ENCODE measurements around the gene DIRAS2. TPM values are rescaled to one million over a fixed set of nuclear protein-coding genes. Genes with fewer than 3 reads are reported as not detected.
"Not testable (repeated sequence)": the region's sequence is repeated elsewhere in the genome, so short reads cannot be mapped to it uniquely, and the experiment has no call there.

DIRAS2 gene, protein sequence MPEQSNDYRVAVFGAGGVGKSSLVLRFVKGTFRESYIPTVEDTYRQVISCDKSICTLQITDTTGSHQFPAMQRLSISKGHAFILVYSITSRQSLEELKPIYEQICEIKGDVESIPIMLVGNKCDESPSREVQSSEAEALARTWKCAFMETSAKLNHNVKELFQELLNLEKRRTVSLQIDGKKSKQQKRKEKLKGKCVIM
- total RNA-seq (2014; rRNA removed; shearing (Covaris generic)): 0.27 and 0.57 TPM in 2 replicates

DNA sequence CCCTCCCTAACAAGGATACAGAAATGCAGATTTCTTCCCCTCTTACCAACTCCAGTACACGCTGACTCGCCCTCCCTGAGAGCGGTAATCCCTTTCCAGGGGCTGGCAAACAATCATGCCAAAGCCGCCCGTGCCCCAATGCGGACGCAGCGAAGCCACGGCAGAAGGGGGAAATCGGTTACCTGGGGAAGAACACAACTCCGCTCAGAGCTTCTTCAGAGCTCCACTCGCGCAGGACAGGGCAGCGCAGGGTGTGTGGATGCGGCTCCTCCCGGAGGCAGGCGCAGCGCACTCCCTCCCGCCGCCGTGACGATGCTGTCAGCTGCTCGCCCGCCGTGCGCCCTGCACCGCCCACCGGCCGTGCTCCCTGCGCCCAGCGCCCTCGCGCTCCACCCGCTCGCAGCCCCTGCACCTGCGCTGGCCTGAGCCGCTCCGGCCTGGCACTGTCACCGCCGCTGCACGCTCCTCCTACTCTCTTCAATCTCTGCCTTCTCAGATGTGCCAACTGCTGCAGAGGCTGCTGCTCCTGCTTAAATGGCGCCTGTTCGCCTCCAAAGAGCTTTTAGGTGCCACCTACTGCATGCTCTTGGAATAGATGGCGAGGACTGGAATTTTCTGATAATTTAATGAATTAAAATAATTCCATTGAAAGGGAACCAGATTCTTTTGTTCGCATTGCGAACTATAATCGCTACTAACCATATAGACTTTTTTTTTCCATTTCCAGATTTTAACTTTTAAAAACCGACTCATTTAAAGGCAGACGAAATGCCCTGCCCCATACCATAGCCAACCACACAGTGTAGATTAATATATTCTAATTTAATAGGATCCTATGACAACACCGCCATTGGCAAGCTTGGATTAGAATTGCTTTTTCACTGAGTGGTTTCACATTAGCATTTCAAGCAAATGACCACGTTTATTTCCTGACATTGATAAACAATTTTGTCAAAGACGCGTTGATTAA, at the start of gene DIRAS2:
TSS of gene DIRAS2 (minus strand) at position 255 of the 970 bp plus-strand sequence. CDS start 28,997 bp downstream, outside the sequence.
- DNase-seq (ENCODE audit: low read depth): peak; percentile 79

DNA sequence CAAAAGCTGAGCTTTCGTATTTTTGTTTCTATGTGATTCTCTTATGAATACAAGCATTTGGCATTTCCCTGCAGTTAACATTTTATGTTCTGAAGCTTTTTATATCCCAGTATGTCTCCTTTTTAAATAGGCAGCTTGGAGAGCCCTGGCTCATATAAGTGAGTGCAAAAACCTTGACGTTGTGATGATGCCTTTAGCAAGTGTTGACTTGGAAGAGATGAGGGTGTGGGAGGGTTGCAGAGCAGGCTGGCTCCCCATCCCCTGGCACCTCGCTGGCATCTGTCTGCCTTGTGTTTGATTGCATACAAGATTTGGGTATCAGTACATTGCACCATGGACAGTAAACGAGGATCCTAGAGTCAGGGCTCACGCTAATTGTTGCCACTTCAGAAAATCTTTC, 42.1 kb upstream of the DIRAS2 start:
- no peak for DNase-seq (ENCODE audit: low read depth)

- DNase-seq (ENCODE audit: low read depth): no peak
Measured at GRCh38 chr9:90684106-90684505, 41.5 kb upstream of the DIRAS2 start.

DNA sequence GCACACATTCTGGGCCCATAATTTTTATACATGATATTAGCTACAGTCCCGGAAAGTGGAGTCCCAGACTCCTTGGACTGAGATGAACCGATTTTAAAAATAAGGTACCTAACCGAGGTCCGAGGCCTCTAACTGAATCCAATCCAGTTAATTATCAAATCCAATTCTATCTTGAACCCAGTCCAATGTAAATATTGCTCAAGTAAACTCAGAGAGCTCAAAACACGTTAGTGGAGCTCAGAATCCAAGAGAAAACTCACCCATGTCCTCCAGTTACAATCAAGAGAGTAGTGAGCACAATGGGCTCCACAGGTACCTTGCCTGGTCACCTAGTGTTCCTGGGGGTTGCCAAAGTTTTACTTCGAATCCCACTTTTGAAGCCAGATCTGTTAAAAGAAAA, 37.9 kb upstream of the DIRAS2 start:
- no peak for DNase-seq (ENCODE audit: low read depth)

GRCh38 chr9:90665072-90665471, 22.4 kb upstream of the DIRAS2 start:
- no peak for DNase-seq (ENCODE audit: low read depth)

- peak; percentile 63 for DNase-seq (ENCODE audit: low read depth)
Measured at GRCh38 chr9:90659650-90660364, 17.2 kb upstream of the DIRAS2 start.

DNA sequence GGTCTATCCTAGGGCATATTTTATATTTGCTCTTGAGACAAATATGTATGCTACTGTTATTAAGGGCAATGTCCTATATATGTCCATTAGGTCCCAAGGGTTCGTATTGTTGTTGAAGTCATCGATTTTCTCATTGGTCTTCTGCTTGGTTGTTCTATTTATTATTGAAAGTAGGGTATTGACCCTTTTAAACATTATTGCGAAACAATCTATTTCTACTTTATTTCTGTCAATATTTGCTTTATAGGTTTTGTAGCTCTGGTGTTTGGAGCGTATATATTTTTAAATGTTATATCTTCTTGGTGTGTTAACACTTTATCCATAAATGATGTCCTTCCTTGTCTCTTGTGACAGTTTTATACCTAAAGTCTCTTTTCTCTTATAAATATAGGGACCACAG, 16.2 kb upstream of the DIRAS2 start:
- DNase-seq (ENCODE audit: low read depth): no peak

DNA sequence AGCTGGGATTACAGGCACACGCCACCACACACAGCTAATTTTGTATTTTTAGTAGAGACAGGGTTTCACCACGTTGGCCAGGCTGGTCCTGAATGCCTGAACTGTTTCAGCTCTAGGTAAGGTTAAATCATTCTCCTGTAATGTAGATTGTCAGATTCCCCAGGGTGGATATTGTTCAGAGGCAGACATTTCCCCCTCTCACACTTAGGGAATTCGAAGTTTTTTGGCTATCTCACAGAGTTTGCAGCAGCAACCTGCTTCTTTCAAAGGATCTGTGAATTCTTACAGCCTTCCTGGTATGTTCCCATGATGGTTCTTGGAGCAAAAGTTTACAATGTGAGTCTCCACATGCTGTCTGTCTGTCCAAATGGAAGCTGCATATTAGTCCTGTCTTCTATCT, 15.6 kb upstream of the DIRAS2 start:
- DNase-seq (ENCODE audit: low read depth): no peak

DNA sequence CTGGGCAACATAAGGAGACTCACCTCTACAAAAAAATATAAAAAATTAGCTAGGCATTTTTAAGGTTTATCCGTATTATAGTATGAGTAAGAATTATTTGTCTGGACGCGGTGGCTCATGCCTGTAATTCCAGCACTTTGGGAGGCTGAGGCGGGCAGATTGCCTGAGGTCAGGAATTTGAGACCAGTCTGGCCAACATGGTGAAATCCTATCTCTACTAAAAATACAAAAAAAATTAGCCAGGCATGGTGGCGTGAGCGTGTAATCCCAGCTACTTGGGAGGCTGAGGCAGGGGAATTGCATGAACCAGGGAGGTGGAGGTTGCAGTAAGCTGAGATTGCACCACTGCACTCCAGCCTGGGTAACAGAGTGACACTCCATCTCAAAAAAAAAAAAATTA, 14.3 kb upstream of the DIRAS2 start:
- DNase-seq (ENCODE audit: low read depth): not testable (repeated sequence)

DNA sequence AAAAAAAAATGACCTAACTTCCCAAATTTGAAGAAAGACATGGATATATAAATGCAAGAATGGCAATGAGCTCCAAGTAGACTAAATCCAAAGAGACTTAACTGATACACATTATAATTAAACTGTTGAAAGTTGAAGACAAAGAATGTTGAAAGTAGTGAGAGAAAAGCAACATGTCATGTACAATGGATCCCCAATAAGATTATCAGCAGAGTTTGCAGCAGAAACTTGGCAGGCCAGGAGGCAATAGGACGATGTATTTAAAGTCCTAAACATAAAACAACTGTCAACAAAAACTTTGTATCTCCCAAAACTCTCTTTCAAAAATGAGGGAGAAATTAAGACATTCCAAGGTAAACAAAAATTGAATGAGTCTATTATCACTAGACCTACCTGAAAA, 8.6 kb upstream of the DIRAS2 start:
- DNase-seq (ENCODE audit: low read depth): no peak

DNA sequence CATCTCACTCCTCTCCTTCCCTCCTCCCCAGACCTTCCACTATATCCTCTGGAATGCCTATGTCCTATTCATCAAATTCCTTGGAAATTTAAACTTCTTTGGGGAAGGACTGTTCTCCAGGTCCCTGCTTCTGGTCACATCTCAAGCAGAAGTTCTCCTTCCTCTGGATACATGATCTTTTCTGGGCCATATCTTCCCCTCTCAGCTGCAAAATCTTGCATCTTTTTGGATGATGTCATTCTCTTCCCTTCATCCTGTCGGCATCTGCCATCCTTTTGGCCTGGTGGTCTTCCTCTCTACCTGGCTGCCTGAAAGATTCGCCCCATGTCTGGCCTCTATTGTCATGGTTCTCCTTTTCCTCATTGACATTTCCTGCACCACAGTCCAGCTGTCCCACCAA, 5.2 kb upstream of the DIRAS2 start:
- DNase-seq (ENCODE audit: low read depth): no peak

GRCh38 chr9:90645721-90646120, 3.1 kb upstream of the DIRAS2 start:
- no peak for DNase-seq (ENCODE audit: low read depth)

DNA sequence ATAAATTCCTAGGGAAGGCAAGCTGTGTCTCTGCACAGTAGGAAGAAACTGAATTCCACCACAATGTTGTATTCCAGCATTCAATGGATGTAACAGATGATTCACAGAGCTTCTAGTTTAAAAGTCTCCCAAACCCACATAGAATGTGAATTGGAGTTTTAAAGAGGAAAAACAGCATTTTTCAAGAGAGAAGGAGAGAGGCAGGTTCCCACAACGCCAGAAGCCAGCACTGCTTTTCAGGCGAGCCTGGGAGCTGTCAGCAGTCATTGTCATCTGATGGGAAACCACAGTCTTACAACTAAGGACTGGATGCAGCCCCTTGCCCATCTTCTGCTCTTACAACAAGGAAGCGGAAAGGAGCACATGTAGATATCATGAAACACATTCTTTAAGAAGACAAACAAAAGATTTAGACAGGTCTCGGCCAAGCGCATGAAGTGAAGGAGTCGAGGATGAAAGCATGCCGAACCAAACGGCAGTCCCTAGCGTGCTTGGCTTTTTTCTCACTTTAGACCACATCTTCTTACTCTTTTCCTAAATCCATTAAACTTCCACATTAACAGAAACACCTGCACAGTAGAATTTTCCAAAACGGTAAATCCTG, 638 bp downstream of the DIRAS2 start:
- DNase-seq (ENCODE audit: low read depth): no peak

DNA sequence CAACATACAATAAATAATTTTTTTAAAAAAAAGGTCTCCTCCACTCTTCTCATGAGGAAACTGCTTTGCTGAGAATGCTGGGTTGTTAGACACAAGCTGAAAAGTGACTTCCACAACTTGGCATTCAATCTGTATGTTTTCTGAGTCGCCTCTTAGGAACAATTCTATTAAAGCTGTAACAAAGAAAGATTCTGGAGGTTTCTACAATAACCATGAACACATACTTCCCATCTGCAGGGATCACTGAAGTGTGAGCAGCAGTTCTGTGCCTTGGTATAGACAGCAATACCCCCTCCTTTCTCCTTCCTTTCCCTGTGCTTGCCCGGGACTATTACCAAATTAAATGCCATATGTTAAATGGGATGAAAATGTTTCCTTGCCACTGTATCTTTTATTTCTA, 1.5 kb downstream of the DIRAS2 start:
- no peak for DNase-seq (ENCODE audit: low read depth)

DNA sequence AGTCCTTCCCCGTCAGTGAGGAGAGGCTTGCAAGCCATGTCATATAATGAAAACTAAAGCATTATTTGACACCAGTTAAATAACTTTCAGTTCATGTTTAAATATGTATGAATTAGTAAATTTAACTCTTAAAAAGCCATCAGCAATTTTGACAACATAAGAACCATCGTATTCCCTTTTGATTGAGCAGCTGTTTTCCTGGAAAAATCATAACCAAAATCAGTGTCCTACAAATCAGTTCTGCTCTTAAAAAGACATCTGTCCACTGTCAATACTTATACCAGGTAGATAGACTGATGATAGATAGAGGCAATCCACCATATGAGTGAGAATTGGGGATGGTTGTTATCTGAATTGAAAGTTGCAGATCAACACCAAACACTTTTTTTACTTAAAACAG, 2.3 kb downstream of the DIRAS2 start:
- no peak for DNase-seq (ENCODE audit: low read depth)

DNA sequence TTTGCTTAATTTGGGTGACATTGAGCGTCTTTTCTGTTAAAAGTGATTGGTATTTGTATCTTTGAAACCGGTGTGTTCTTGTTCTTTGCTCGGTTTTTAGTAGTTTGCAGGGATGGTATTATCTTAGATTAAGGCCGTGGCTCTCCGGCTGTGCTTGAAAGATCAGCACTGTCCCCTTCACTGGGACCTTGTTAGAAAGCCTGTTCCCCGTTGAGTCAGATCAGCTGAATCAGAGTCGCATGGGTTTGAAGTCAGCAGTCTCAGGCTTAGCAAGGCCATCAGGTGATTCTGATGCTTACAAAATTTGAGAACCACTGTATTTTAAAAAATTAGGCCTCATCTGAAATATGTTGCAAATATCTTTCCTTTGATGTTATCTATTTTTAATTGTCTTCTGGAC, 5.0 kb downstream of the DIRAS2 start:
- no peak for DNase-seq (ENCODE audit: low read depth)

- DNase-seq (ENCODE audit: low read depth): no peak
Measured at GRCh38 chr9:90632647-90633207, 9.9 kb downstream of the DIRAS2 start.

- DNase-seq (ENCODE audit: low read depth): no peak
Measured at GRCh38 chr9:90631964-90632363, 10.7 kb downstream of the DIRAS2 start.

- no peak for DNase-seq (ENCODE audit: low read depth)
Measured at GRCh38 chr9:90629991-90630390, 12.6 kb downstream of the DIRAS2 start.

DNA sequence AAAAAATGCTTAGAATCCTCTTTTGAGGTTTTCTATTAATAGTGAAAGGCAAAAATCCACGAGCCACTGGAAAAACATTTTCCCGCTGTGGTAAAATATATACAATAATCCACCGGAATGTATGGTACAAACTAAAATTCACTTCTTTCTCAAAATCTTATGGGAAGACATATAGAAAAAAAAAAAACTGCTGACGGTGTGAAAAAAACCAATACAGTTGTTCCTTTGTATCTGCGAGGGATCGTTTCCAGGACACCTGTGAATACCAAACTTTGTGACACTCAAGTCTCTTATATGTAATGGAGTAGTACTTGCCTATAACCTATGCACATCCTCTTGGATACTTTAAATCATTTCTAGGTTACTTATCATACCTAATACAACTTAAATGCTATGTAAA, 13.3 kb downstream of the DIRAS2 start:
- no peak for DNase-seq (ENCODE audit: low read depth)

DNA sequence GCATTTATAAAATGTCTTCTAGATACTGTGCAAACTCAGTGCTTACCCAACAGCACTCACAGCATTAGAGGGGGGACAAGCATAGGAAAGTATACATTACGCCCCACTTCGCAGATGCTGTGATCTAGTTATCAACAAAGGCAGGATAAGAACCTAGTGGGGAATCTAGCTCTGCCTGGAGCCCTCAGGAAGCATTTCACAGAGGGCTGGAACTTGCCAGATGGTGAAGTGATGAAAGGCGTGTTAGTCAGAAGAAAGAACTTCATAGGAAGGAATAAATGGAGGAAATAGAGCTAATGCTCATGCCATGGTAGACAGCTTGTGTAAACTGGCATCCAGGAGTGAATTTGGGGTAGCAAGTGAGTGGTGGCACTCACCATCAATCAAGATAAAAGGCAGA, 25.8 kb downstream of the DIRAS2 start:
- no peak for DNase-seq (ENCODE audit: low read depth)

DNA sequence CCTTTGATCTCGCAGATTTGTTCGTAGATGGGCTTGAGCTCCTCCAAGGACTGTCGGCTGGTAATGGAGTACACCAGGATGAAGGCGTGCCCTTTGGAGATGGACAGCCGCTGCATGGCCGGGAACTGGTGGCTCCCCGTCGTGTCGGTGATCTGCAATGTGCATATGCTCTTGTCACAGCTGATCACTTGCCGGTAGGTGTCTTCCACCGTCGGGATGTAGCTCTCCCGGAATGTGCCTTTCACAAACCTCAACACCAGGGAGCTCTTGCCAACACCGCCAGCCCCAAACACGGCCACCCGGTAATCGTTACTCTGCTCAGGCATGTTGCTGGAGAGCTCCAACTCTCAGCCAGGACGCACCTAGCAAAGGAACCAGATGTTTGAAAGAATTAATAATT, 29.1 kb downstream of the DIRAS2 start:
- DNase-seq (ENCODE audit: low read depth): no peak
